ENCODE measurements around the gene PIWIL1. TPM values are rescaled to one million over a fixed set of nuclear protein-coding genes. Genes with fewer than 3 reads are reported as not detected.

The PIWIL1 gene
- total and polyA plus RNA-seq, 2 donors (not counting 3 experiments of a cell fraction or from before 2014, with no cell fraction given), result not detected

GRCh38 chr12:130357729-130358330, 20.1 kb downstream of the PIWIL1 start:
- Histone ChIP-seq H3K9me3 (replicated peaks; ENCODE audit: control insufficient read depth, insufficient read depth, low read length) (peaks cover 4% of the 10 kb centered on the region), H3K4me3 (replicated peaks in 1 of 3; ENCODE audit: insufficient read depth in 1 of 3, low read depth in 1 of 3, low read length in 3 of 3) (no peak overlapping the region), H2AFZ (ENCODE audit: low read depth, low read length) (no peak overlapping the region), H3K27me3 (ENCODE audit: control insufficient read depth in 2 of 2, insufficient read depth in 2 of 2, low read length in 2 of 2) (no peaks in the 10 kb centered on the region), H4K20me1 (replicated peaks; ENCODE audit: control insufficient read depth, extremely low read depth, insufficient read depth, low read length) (no peaks in the 10 kb centered on the region), H3K79me2 (ENCODE audit: control insufficient read depth, insufficient read depth, low read length) (no peaks in the 10 kb centered on the region), H3K4me2 (ENCODE audit: insufficient read depth, low read length) (no peak overlapping the region), H3K27ac (ENCODE audit: insufficient read depth, low read depth, low read length) (no peak overlapping the region), H3K9ac (replicated peaks; ENCODE audit: extremely low read depth, insufficient read depth, low read length) (no peak overlapping the region), H3K36me3 (ENCODE audit: control insufficient read depth in 2 of 2, extremely low read depth in 1 of 2, insufficient read depth in 2 of 2, low read length in 2 of 2) (no peaks in the 10 kb centered on the region), H3K9me1 (replicated peaks; ENCODE audit: control insufficient read depth, extremely low read depth, insufficient read depth, low read length) (no peaks in the 10 kb centered on the region), H3K4me1 (ENCODE audit: control insufficient read depth, extremely low read depth, insufficient read depth, low read length) (no peaks in the 10 kb centered on the region)
- FAIRE-seq, result no peak
- intact Hi-C loops (cut with micrococcal nuclease) (no loop called here), dilution Hi-C loops (cut with MboI; ENCODE audit: extremely low pct_ligation_motif_present, low sequenced_read_pairs) (no loop called here)
- POLR2A ChIA-PET, result no interaction called here
- CTCF ChIA-PET, result no interaction called here
- DNase-seq (ENCODE audit: low read depth, low spot score), result no peak
- TF ChIP-seq EZH2 (IDR thresholded peaks at IDR 0.05; ENCODE audit: borderline replicate concordance, low read depth, low read length, severe bottlenecking) (no peak), GATA2 (IDR thresholded peaks at IDR 0.05; ENCODE audit: insufficient read depth, insufficient read length, low read depth, low read length) (no peak), MYC (IDR thresholded peaks at IDR 0.05; ENCODE audit: low read depth, low read length) (no peak), POLR2A (IDR thresholded peaks at IDR 0.05; ENCODE audit: low read depth, low read length) (no peak), FOS (IDR thresholded peaks at IDR 0.05; ENCODE audit: borderline replicate concordance, insufficient read depth, low read length) (no peak), JUN (IDR thresholded peaks at IDR 0.05; ENCODE audit: borderline replicate concordance, insufficient read depth, insufficient read length, low read depth) (no peak), MAX (IDR thresholded peaks at IDR 0.05; ENCODE audit: insufficient read depth, insufficient read length) (no peak)
- TF ChIP-seq, protein P1, sequence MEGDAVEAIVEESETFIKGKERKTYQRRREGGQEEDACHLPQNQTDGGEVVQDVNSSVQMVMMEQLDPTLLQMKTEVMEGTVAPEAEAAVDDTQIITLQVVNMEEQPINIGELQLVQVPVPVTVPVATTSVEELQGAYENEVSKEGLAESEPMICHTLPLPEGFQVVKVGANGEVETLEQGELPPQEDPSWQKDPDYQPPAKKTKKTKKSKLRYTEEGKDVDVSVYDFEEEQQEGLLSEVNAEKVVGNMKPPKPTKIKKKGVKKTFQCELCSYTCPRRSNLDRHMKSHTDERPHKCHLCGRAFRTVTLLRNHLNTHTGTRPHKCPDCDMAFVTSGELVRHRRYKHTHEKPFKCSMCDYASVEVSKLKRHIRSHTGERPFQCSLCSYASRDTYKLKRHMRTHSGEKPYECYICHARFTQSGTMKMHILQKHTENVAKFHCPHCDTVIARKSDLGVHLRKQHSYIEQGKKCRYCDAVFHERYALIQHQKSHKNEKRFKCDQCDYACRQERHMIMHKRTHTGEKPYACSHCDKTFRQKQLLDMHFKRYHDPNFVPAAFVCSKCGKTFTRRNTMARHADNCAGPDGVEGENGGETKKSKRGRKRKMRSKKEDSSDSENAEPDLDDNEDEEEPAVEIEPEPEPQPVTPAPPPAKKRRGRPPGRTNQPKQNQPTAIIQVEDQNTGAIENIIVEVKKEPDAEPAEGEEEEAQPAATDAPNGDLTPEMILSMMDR (IDR thresholded peaks at IDR 0.05; ENCODE audit: extremely low read depth in 1 of 2, insufficient read depth in 1 of 2, low read depth in 1 of 2, low read length in 2 of 2), result no peak
- no TSS peak for BruUV-seq (replicated peaks)

Measured in endothelial cell of umbilical vein (primary cell).